Mucosa of descending colon (tissue), 3 donors: Measurements from ENCODE around the gene CRYL1. TPM values are rescaled to one million over a fixed set of nuclear protein-coding genes. Genes with fewer than 3 reads are reported as not detected.

Source experiments
- ATAC-seq: fragments of 200-7000 bp; cut with Tn5 transposase; one replicate; pipeline ENCODE4 v1.9.1; 2020; ENCODE audit warnings: mild to moderate bottlenecking, moderate library complexity
- DNase-seq, 3 donors: peaks; one replicate each; pipeline ENCODE4 v3.0.0-alpha.2; 2020
- H3K36me3 ChIP-seq: fragments of 200-600 bp; one replicate; pipeline ENCODE4 v1.8.0; 2021; ENCODE audit warnings: low read depth, mild to moderate bottlenecking
- H3K4me1 ChIP-seq: fragments of 200-600 bp; one replicate; pipeline ENCODE4 v1.8.0; 2021; ENCODE audit warnings: low read depth, mild to moderate bottlenecking
- H3K4me3 ChIP-seq: fragments of 200-600 bp; one replicate; pipeline ENCODE4 v1.8.0; 2021; ENCODE audit warnings: mild to moderate bottlenecking
- H3K9me3 ChIP-seq: fragments of 200-600 bp; one replicate; pipeline ENCODE4 v1.8.0; 2021; ENCODE audit warnings: mild to moderate bottlenecking
- intact Hi-C, 2 donors: fragments of 100-400 bp; cut with DNase I in 1 of 2; cut with micrococcal nuclease in 1 of 2; formaldehyde crosslinking; loops; one replicate each; pipeline versions ENCODE4 v1.11.0 to v1.11.1; 2022; cut with DNase I, micrococcal nuclease
- total RNA-seq, 3 donors: library from RNA; stranded (reverse); fragmentation: NEBNext Ultra II Directional in 2 of 3; extraction: Animal tissue kit (Norgen Biotek cat#: 25700) in 2 of 3; gene quantifications; one replicate each; pipeline versions ENCODE4 v1.2.1 to v1.2.4, GENCODE V29; 2021 to 2023
- TF ChIP-seq, protein P1 (sequence below): fragments of 200-600 bp; IDR thresholded peaks from one replicate; pipeline ENCODE4 v1.8.0; 2022; ENCODE audit warnings: antibody characterized with exemption, mild to moderate bottlenecking
- donor health status: DM: no; HTN: no; CAD: no; lungs with moderate emphysema.
- donor health status: DM: no; HTN: no; CAD: no.
- donor health status: DM: no; HTN: yes; CAD: no.

CRYL1 gene
- total RNA-seq, 3 donors from 2014 or later: 49.2 to 141 (median 106) TPM

- H3K9me3 ChIP-seq: no peaks in the 10 kb centered on the region
- no peak overlapping the region for H3K4me3 ChIP-seq
- peak; percentile 90 for ATAC-seq
- H3K4me1 ChIP-seq: peaks cover 12% of the 10 kb centered on the region
- no peaks in the 10 kb centered on the region for H3K36me3 ChIP-seq
- intact Hi-C loops: no loop called here
- TF ChIP-seq, protein P1, sequence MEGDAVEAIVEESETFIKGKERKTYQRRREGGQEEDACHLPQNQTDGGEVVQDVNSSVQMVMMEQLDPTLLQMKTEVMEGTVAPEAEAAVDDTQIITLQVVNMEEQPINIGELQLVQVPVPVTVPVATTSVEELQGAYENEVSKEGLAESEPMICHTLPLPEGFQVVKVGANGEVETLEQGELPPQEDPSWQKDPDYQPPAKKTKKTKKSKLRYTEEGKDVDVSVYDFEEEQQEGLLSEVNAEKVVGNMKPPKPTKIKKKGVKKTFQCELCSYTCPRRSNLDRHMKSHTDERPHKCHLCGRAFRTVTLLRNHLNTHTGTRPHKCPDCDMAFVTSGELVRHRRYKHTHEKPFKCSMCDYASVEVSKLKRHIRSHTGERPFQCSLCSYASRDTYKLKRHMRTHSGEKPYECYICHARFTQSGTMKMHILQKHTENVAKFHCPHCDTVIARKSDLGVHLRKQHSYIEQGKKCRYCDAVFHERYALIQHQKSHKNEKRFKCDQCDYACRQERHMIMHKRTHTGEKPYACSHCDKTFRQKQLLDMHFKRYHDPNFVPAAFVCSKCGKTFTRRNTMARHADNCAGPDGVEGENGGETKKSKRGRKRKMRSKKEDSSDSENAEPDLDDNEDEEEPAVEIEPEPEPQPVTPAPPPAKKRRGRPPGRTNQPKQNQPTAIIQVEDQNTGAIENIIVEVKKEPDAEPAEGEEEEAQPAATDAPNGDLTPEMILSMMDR: no peak
- peak in 1 of 3 donors; percentile 48 for DNase-seq
Observed at GRCh38 chr13:20546556-20546955, 20.9 kb upstream of the CRYL1 start.

- ATAC-seq: no peak
- intact Hi-C loops: no loop called here
Observed at GRCh38 chr13:20544201-20544923, 18.7 kb upstream of the CRYL1 start.

GRCh38 chr13:20536992-20537391 is 11.3 kb upstream of the CRYL1 start:
- TF ChIP-seq, protein P1: no peak
- DNase-seq (no peak), ATAC-seq (no peak)
- no peaks in the 10 kb centered on the region for H3K4me1 ChIP-seq
- H3K4me3 ChIP-seq: no peak overlapping the region
- intact Hi-C loops: no loop called here
- H3K36me3 ChIP-seq: no peaks in the 10 kb centered on the region
- peaks cover 9% of the 10 kb centered on the region for H3K9me3 ChIP-seq

More at GRCh38 chr13:20544201-20544923, 18.7 kb upstream of the CRYL1 start:
- no peak for DNase-seq
- H3K9me3 ChIP-seq: no peaks in the 10 kb centered on the region
- H3K36me3 ChIP-seq: no peaks in the 10 kb centered on the region
- no peak overlapping the region for H3K4me3 ChIP-seq
- peaks cover 12% of the 10 kb centered on the region for H3K4me1 ChIP-seq
- TF ChIP-seq, protein P1: no peak

- intact Hi-C loops: no loop called here
- Histone ChIP-seq H3K4me3 (no peak overlapping the region), H3K36me3 (no peaks in the 10 kb centered on the region), H3K9me3 (peaks cover 9% of the 10 kb centered on the region), H3K4me1 (no peaks in the 10 kb centered on the region)
- ATAC-seq (no peak), DNase-seq (no peak)
- TF ChIP-seq, protein P1: no peak
Observed at GRCh38 chr13:20534038-20534608, 8.5 kb upstream of the CRYL1 start.

DNA sequence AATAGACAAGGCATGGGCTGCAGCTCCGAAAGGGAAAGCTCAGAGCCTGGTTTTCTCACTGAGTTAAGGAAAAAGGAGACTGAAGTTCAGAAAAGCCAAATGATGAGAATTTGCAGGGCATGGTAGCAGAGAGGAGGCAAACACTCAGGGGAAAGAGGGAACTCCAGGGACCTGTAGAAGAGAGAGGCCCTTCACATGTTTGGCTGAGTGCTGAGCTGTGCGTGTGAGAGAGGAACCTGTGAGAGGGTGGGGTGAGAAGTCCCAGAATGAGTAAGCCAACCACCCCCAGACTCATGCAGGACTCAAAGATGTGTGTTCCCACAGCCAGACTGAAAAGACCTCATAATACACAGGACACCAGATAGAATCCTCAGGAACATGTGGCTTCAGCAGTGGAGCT is 2.8 kb upstream of the CRYL1 start:
- ATAC-seq: no peak
- Histone ChIP-seq H3K9me3 (no peaks in the 10 kb centered on the region), H3K4me1 (peaks cover 14% of the 10 kb centered on the region), H3K4me3 (no peak overlapping the region), H3K36me3 (no peaks in the 10 kb centered on the region)
- intact Hi-C loops: no loop called here
- no peak for DNase-seq
- TF ChIP-seq, protein P1: no peak
